Fibroblast of mammary gland (primary cell): ENCODE measurements around the gene RABGAP1L.

ENCODE experiments used
- DNase-seq: peaks from one replicate; pipeline ENCODE4 v3.0.0-alpha.2; 2010; ENCODE audit warnings: low read depth
- H3K4me3 ChIP-seq: 2 replicates; pipeline ENCODE4 v1.5.1; 2011; ENCODE audit warnings: low read depth, mild to moderate bottlenecking, low read length, moderate library complexity; ENCODE audit not compliant: control insufficient read depth
- CTCF ChIP-seq: conservative IDR thresholded peaks from 2 replicates; pipeline ENCODE4 v1.5.1; 2011; ENCODE audit warnings: low read depth, low read length, inconsistent platforms; ENCODE audit not compliant: control insufficient read depth, insufficient read depth

Gene RABGAP1L

GRCh38 chr1:174376030-174376429 is 216.7 kb downstream of the RABGAP1L start:
- no peak for TF ChIP-seq CTCF
- DNase-seq = no peak
- H3K4me3 ChIP-seq = no peak overlapping the region

GRCh38 chr1:174391716-174392115 is 232.4 kb downstream of the RABGAP1L start:
- TF ChIP-seq CTCF = no peak
- no peak for DNase-seq
- H3K4me3 ChIP-seq = no peak overlapping the region

- TF ChIP-seq CTCF = no peak
- DNase-seq = no peak
- H3K4me3 ChIP-seq = no peak overlapping the region
Measured at GRCh38 chr1:174393885-174394284, 234.6 kb downstream of the RABGAP1L start.

- no peak for TF ChIP-seq CTCF
- DNase-seq = no peak
- no peak overlapping the region for H3K4me3 ChIP-seq
Measured at GRCh38 chr1:174397261-174397660, 237.9 kb downstream of the RABGAP1L start.

GRCh38 chr1:174398246-174398645 is 238.9 kb downstream of the RABGAP1L start:
- no peak overlapping the region for H3K4me3 ChIP-seq
- no peak for TF ChIP-seq CTCF
- DNase-seq = peak; percentile 69

- no peak for DNase-seq
- no peak overlapping the region for H3K4me3 ChIP-seq
- no peak for TF ChIP-seq CTCF
Measured at GRCh38 chr1:174399211-174399610, 239.9 kb downstream of the RABGAP1L start.

- TF ChIP-seq CTCF = no peak
- no peak overlapping the region for H3K4me3 ChIP-seq
- no peak for DNase-seq
Measured at GRCh38 chr1:174401075-174401474, 241.8 kb downstream of the RABGAP1L start.
